Measurements from ENCODE around the gene URI1.
"Not testable (repeated sequence)": the region's sequence is repeated elsewhere in the genome, so short reads cannot be mapped to it uniquely, and the experiment has no call there.

The URI1 gene

DNA sequence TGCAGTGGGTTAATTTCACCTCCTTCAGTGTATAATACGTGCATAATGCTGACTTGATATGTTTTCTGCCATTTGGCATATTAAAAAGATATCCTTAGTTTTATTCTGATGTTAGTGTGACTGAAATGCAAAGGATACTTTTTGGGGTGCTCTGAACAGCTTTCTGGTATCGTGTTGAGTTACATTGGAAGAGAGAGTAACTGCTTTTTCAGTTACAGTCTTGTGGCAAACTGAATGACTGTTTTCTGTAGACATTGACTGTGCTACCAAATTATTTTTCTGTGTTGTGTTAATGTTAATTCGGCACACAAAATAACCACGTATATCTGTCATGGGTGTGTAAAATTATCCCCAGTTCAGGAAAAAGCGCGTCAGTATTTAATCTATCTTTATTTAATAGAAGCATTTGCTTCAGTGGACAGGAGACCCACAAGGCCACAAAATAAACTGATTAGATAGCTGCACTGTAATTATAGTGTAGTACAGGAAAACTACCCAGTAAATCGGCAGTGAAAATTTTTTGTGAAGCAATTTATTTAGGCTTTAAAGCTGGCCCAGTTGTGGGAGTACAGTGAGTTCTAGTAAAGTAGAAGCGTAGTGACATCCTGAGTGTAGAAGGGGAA lies 2.5 kb downstream of the URI1 start:
- no peak overlapping the region for H3K4me3 ChIP-seq (ENCODE audit: low read depth, low read length)
- no peak for TF ChIP-seq CTCF (IDR thresholded peaks at IDR 0.05; ENCODE audit: insufficient read depth, low read length, missing control alignments)
- POLR2A ChIA-PET: no interaction called here
- DNase-seq (ENCODE audit: low read depth, low spot score): no peak
- CTCF ChIA-PET: interaction anchor here (1.0 kb wide), 1 partner anchor 22 kb away, joined by 4 read pairs; no protein-coding TSS in a partner anchor

- DNase-seq (ENCODE audit: low read depth, low spot score): no peak
- no peak overlapping the region for H3K4me3 ChIP-seq (ENCODE audit: low read depth, low read length)
- TF ChIP-seq CTCF (IDR thresholded peaks at IDR 0.05; ENCODE audit: insufficient read depth, low read length, missing control alignments): no peak
- ChIA-PET CTCF (interaction anchor here (1.0 kb wide), 1 partner anchor 21 kb away, joined by 4 read pairs; no protein-coding TSS in a partner anchor), POLR2A (no interaction called here)
Measured at GRCh38 chr19:29945017-29945416, 3.0 kb downstream of the URI1 start.

DNA sequence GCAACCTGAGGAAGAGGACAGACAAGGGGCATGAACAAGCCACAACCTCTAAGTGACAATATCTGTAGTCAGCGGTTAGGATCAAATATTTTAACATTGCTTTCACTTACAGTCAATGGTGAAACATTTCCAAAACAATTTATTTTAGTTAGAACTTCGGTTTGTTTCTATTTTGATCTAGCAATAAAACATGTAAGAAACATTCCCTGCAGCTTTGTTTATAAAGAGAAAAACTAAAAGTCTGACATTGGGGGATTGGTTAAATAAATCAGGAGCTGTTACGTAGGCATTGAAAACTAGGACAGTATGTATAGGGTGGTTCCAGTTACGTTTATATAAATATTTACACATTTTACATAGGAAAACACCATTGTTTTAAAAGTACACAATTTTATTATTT lies 3.4 kb downstream of the URI1 start:
- no peak for TF ChIP-seq CTCF (IDR thresholded peaks at IDR 0.05; ENCODE audit: insufficient read depth, low read length, missing control alignments)
- DNase-seq (ENCODE audit: low read depth, low spot score): no peak
- ChIA-PET POLR2A (no interaction called here), CTCF (interaction anchor here (1.0 to 1.1 kb wide), 3 partner anchors 21 to 335 kb away, joined by 3 to 4 read pairs (median 3); no protein-coding TSS in a partner anchor)
- no peak overlapping the region for H3K4me3 ChIP-seq (ENCODE audit: low read depth, low read length)

DNA sequence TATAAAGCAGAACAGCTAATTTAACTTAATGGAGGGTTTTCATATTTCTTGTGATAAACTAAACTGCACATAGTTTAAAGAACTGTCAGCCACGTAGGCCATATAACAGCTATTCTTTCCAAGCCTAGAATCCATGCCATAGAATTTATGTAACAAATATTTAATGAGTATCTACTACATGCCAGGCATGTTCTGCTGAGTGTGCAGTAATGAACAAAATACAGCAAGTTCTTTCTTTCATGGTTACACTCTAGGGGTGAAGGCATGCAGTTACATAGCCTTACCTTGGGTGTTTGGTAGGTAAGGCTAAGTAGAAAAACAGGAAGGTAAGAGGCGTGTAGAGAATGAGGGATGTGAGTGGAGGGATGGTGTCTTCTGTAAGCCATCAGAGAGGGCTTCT lies 4.6 kb downstream of the URI1 start:
- H3K4me3 ChIP-seq (ENCODE audit: low read depth, low read length): no peak overlapping the region
- TF ChIP-seq CTCF (IDR thresholded peaks at IDR 0.05; ENCODE audit: insufficient read depth, low read length, missing control alignments): no peak
- POLR2A ChIA-PET: no interaction called here
- no peak for DNase-seq (ENCODE audit: low read depth, low spot score)
- CTCF ChIA-PET: interaction anchor here (1.0 to 1.1 kb wide), 2 partner anchors 20 to 336 kb away, joined by 3 read pairs; no protein-coding TSS in a partner anchor

- TF ChIP-seq CTCF (IDR thresholded peaks at IDR 0.05; ENCODE audit: insufficient read depth, low read length, missing control alignments): no peak
- DNase-seq (ENCODE audit: low read depth, low spot score): no peak
- H3K4me3 ChIP-seq (ENCODE audit: low read depth, low read length): no peak overlapping the region
- ChIA-PET CTCF (no interaction called here), POLR2A (no interaction called here)
Measured at GRCh38 chr19:29947871-29948270, 5.8 kb downstream of the URI1 start.

DNA sequence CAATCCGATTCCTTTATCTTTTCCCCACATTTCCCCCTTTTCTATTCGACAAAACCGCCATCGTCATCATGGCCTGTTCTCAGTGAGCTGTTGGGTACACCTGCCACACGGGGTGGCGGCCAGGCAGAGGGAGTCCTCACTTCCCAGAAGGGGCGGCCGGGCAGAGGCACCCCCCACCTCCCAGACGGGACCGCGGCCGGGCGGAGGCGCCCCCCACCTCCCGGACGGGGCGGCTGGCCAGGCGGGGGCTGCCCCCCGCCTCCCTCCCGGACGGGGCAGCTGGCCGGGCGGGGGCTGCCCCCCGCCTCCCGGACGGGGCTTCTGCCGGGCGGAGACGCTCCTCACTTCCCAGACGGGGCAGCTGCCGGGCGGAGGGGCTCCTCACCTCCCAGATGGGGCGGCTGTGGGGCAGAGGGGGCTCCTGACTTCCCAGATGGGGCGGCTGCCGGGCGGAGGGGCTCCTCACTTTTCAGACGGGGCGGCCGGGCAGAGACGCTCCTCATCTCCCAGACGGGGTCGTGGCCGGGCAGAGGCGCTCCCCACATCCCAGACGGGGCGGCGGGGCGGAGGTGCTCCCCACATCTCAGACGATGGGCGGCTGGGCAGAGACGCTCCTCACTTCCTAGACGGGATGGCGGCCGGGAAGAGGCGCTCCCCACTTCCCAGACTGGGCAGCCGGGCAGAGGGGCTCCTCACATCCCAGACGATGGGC lies 6.9 kb downstream of the URI1 start:
- DNase-seq (ENCODE audit: low read depth, low spot score); POLR2A ChIA-PET; CTCF ChIA-PET; H3K4me3 ChIP-seq (ENCODE audit: low read depth, low read length): not testable (repeated sequence)

Data from AG04449 (cell line).